OCI-LY7 (cell line): Measurements from ENCODE around the gene FOXO3. TPM values are rescaled to one million over a fixed set of nuclear protein-coding genes. Genes with fewer than 3 reads are reported as not detected.

ENCODE experiments used
- BruUV-seq: library from RNA; stranded (reverse); fragments of 400-500 nt; replicated peaks from 2 replicates; lab custom pipeline; 2021; lab: Mats Ljungman, UMichigan
- CTCF ChIA-PET: fragments of 300-600 bp; sonication (Branson Sonifier 250); formaldehyde crosslinking; loops from one replicate; lab custom pipeline; 2022; ENCODE audit warnings: antibody characterized with exemption; ENCODE audit not compliant: unreplicated experiment; lab: Charles Lee
- POLR2A ChIA-PET: fragments of 300-600 bp; sonication (Branson Sonifier 250); formaldehyde crosslinking; loops from one replicate; lab custom pipeline; 2022; ENCODE audit warnings: antibody characterized with exemption; lab: Charles Lee
- DNase-seq: peaks from one replicate; pipeline ENCODE4 v3.0.0-alpha.2; 2015; ENCODE audit warnings: low spot score
- H2AFZ ChIP-seq: fragments of 200-600 bp; sonication (generic), shearing (Covaris generic); 2 replicates; pipeline ENCODE4 v1.6.1; 2014; ENCODE audit warnings: mild to moderate bottlenecking, antibody characterized with exemption, low read length, moderate library complexity
- H3K27ac ChIP-seq: fragments of 200-600 bp; sonication (generic); 2 replicates; pipeline ENCODE4 v1.5.1; 2014; ENCODE audit warnings: mixed run types, low read depth, mild to moderate bottlenecking, moderate library complexity, low read length, inconsistent platforms; ENCODE audit not compliant: poor library complexity, severe bottlenecking
- H3K36me3 ChIP-seq: fragments of 200-600 bp; sonication (generic); 2 replicates; pipeline ENCODE4 v1.6.1; 2014; ENCODE audit warnings: mild to moderate bottlenecking, antibody characterized with exemption, low read length, moderate library complexity, mixed read lengths; ENCODE audit not compliant: insufficient read depth
- H3K4me1 ChIP-seq: fragments of 200-600 bp; sonication (generic); 2 replicates; pipeline ENCODE4 v1.5.1; 2014; ENCODE audit warnings: mild to moderate bottlenecking, low read length; ENCODE audit not compliant: insufficient read depth, poor library complexity, severe bottlenecking
- H3K4me2 ChIP-seq: fragments of 200-600 bp; sonication (generic); 2 replicates; pipeline ENCODE4 v1.6.1; 2014; ENCODE audit warnings: mild to moderate bottlenecking, low read length
- H3K4me3 ChIP-seq: fragments of 200-600 bp; sonication (generic); 2 replicates; pipeline ENCODE4 v1.5.1; 2014; ENCODE audit warnings: mild to moderate bottlenecking, low read depth, low read length; ENCODE audit not compliant: poor library complexity, severe bottlenecking
- H3K79me2 ChIP-seq: fragments of 200-600 bp; sonication (generic); 2 replicates; pipeline ENCODE4 v1.6.1; 2016; ENCODE audit warnings: low read depth, mild to moderate bottlenecking, low read length, moderate library complexity, mixed read lengths; ENCODE audit not compliant: insufficient read depth
- H3K9me2 ChIP-seq: fragments of 200-600 bp; sonication (generic); 2 replicates; pipeline ENCODE4 v1.6.1; 2016; ENCODE audit warnings: mild to moderate bottlenecking, low read length, mixed read lengths; ENCODE audit not compliant: insufficient read depth
- H3K9me3 ChIP-seq: fragments of 200-600 bp; sonication (generic); 2 replicates; pipeline ENCODE4 v1.6.1; 2014; ENCODE audit warnings: mild to moderate bottlenecking, mixed run types, low read length, mixed read lengths
- H4K20me1 ChIP-seq: fragments of 200-600 bp; sonication (generic); 2 replicates; pipeline ENCODE4 v1.6.1; 2014; ENCODE audit warnings: mild to moderate bottlenecking, antibody characterized with exemption, low read length, moderate library complexity, mixed read lengths; ENCODE audit not compliant: insufficient read depth
- CTCF ChIP-seq: fragments of 200-600 bp; sonication (generic); conservative IDR thresholded peaks from 2 replicates; pipeline ENCODE4 v1.5.1; 2014; ENCODE audit warnings: mild to moderate bottlenecking, antibody characterized with exemption, low read length, moderate library complexity, mixed read lengths
- EZH2phosphoT487 ChIP-seq: fragments of 200-600 bp; sonication (generic); IDR thresholded peaks from 2 replicates; pipeline ENCODE4 v1.6.1; 2018; ENCODE audit warnings: low read depth, borderline replicate concordance, mild to moderate bottlenecking, mixed run types, antibody characterized with exemption, low read length, moderate library complexity, mixed read lengths
- intact Hi-C: fragments of 100-400 bp; cut with micrococcal nuclease; formaldehyde crosslinking; loops from one replicate; pipeline ENCODE4 v1.10.0; 2022; ENCODE audit not compliant: unreplicated experiment
- total RNA-seq, 2 experiments: library from RNA; depleted of rRNA in 1 of 2; stranded (reverse); fragments of >200 nt in 1 of 2; shearing (Covaris generic) in 1 of 2; gene quantifications; 2 replicates each; pipeline ENCODE4 v1.2.3, GENCODE V29; 2014 to 2022

The FOXO3 gene
- total RNA-seq, 2 experiments from 2014 or later = 3.8 to 9.9 TPM

GRCh38 chr6:108671175-108671574 is 110.5 kb downstream of the FOXO3 start:
- H4K20me1 ChIP-seq = no peaks in the 10 kb centered on the region
- ChIA-PET CTCF (interaction anchor here (0.6 to 1.1 kb wide), 2 partner anchors 19 to 73 kb away, joined by 3 read pairs; no protein-coding TSS in a partner anchor), POLR2A (no interaction called here)
- no peaks in the 10 kb centered on the region for H3K9me2 ChIP-seq
- no peak overlapping the region for H3K4me2 ChIP-seq
- H3K4me1 ChIP-seq = peaks cover 40% of the 10 kb centered on the region
- no peaks in the 10 kb centered on the region for H3K79me2 ChIP-seq
- intact Hi-C loops = loop anchor here (5.0 kb wide), 1 partner anchor 226 kb away; no protein-coding TSS in a partner anchor
- H2AFZ ChIP-seq = no peak overlapping the region
- no peak overlapping the region for H3K4me3 ChIP-seq
- no peak for TF ChIP-seq CTCF
- no peak for TF ChIP-seq EZH2phosphoT487
- no peak for DNase-seq
- BruUV-seq = no TSS peak
- no peaks in the 10 kb centered on the region for H3K36me3 ChIP-seq
- no peak overlapping the region for H3K27ac ChIP-seq
- H3K9me3 ChIP-seq = no peaks in the 10 kb centered on the region

GRCh38 chr6:108671790-108672189 is 111.1 kb downstream of the FOXO3 start:
- Histone ChIP-seq H4K20me1 (no peaks in the 10 kb centered on the region), H3K36me3 (no peaks in the 10 kb centered on the region), H3K9me2 (no peaks in the 10 kb centered on the region), H3K79me2 (no peaks in the 10 kb centered on the region), H3K4me2 (no peak overlapping the region), H3K9me3 (no peaks in the 10 kb centered on the region), H3K4me3 (no peak overlapping the region), H3K27ac (no peak overlapping the region), H3K4me1 (peaks cover 40% of the 10 kb centered on the region), H2AFZ (no peak overlapping the region)
- BruUV-seq = no TSS peak
- no peak for DNase-seq
- intact Hi-C loops = loop anchor here (2.0 to 5.0 kb wide), 2 partner anchors 107 to 226 kb away; no protein-coding TSS in a partner anchor
- ChIA-PET CTCF (interaction anchor here (0.6 to 1.1 kb wide), 2 partner anchors 20 to 74 kb away, joined by 3 read pairs; no protein-coding TSS in a partner anchor), POLR2A (no interaction called here)
- TF ChIP-seq CTCF (no peak), EZH2phosphoT487 (no peak)

GRCh38 chr6:108672641-108673040 is 111.9 kb downstream of the FOXO3 start:
- H3K4me3 ChIP-seq = peak overlapping the region; percentile 3
- no peaks in the 10 kb centered on the region for H3K9me3 ChIP-seq
- no TSS peak for BruUV-seq
- H3K4me1 ChIP-seq = peaks cover 40% of the 10 kb centered on the region
- H3K9me2 ChIP-seq = no peaks in the 10 kb centered on the region
- H3K36me3 ChIP-seq = no peaks in the 10 kb centered on the region
- H2AFZ ChIP-seq = no peak overlapping the region
- ChIA-PET CTCF (no interaction called here), POLR2A (no interaction called here)
- H4K20me1 ChIP-seq = no peaks in the 10 kb centered on the region
- DNase-seq = no peak
- TF ChIP-seq CTCF = no peak
- TF ChIP-seq EZH2phosphoT487 = no peak
- peak overlapping the region; percentile 34 for H3K27ac ChIP-seq
- H3K79me2 ChIP-seq = no peaks in the 10 kb centered on the region
- intact Hi-C loops = loop anchor here (1.0 to 5.0 kb wide), 3 partner anchors 80 to 225 kb away; no protein-coding TSS in a partner anchor
- peak overlapping the region; percentile 48 for H3K4me2 ChIP-seq
